GM06990 (cell line): ENCODE measurements around the gene OR4F15.

Experiments
- DNase-seq: peaks from one replicate; pipeline ENCODE4 v3.0.0-alpha.2; 2011; ENCODE audit not compliant: insufficient read length; ENCODE audit errors: extremely low read depth
- H3K27me3 ChIP-seq: replicated peaks from 2 replicates; pipeline ENCODE4 v1.6.0; 2011; ENCODE audit warnings: low read length; ENCODE audit not compliant: control insufficient read depth, insufficient read depth
- H3K36me3 ChIP-seq: 2 replicates; pipeline ENCODE4 v1.5.1; 2011; ENCODE audit warnings: low read length; ENCODE audit not compliant: control insufficient read depth, insufficient read depth
- H3K4me3 ChIP-seq: replicated peaks from 2 replicates; pipeline ENCODE4 v1.5.1; 2011; ENCODE audit warnings: low read depth, mild to moderate bottlenecking, control low read depth, low read length
- TF ChIP-seq, protein P1 (sequence below): IDR thresholded peaks from 2 replicates; pipeline ENCODE4 v1.5.1; 2011; ENCODE audit warnings: low read length, control low read depth, mild to moderate bottlenecking, inconsistent platforms; ENCODE audit not compliant: insufficient read depth, poor library complexity, severe bottlenecking

OR4F15 gene

DNA sequence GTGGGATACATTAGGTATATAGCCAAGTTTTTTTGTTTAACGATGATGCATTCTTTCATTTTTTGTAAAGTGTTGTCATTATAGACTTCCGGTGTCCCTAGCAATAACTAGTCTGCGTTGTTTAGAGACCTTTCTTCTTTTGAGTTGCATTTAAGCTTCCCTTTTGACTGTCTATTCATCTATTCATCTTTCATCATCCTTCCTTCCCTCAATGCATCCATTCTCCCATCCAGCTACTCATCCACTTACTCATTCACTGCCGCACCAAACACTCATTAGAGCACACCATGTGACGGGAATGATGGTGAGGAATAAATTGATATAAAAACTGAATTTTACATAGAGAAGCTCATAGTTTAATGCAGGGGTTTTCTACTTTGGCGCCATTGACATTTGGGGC is 32.9 kb downstream of the OR4F15 start:
- TF ChIP-seq, protein P1, sequence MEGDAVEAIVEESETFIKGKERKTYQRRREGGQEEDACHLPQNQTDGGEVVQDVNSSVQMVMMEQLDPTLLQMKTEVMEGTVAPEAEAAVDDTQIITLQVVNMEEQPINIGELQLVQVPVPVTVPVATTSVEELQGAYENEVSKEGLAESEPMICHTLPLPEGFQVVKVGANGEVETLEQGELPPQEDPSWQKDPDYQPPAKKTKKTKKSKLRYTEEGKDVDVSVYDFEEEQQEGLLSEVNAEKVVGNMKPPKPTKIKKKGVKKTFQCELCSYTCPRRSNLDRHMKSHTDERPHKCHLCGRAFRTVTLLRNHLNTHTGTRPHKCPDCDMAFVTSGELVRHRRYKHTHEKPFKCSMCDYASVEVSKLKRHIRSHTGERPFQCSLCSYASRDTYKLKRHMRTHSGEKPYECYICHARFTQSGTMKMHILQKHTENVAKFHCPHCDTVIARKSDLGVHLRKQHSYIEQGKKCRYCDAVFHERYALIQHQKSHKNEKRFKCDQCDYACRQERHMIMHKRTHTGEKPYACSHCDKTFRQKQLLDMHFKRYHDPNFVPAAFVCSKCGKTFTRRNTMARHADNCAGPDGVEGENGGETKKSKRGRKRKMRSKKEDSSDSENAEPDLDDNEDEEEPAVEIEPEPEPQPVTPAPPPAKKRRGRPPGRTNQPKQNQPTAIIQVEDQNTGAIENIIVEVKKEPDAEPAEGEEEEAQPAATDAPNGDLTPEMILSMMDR: no peak
- DNase-seq: no peak
- no peaks in the 10 kb centered on the region for H3K36me3 ChIP-seq
- H3K27me3 ChIP-seq: no peaks in the 10 kb centered on the region
- no peak overlapping the region for H3K4me3 ChIP-seq

GRCh38 chr15:101852356-101852755 is 40.4 kb downstream of the OR4F15 start:
- no peaks in the 10 kb centered on the region for H3K27me3 ChIP-seq
- TF ChIP-seq, protein P1: no peak
- no peak for DNase-seq
- no peaks in the 10 kb centered on the region for H3K36me3 ChIP-seq
- no peak overlapping the region for H3K4me3 ChIP-seq
